ENCODE measurements around the gene ATP2B3. TPM values are rescaled to one million over a fixed set of nuclear protein-coding genes. Genes with fewer than 3 reads are reported as not detected.

The ATP2B3 gene
- total and polyA plus RNA-seq, 2 of the 4 experiments (the other 2 are of a cell fraction): under 0.01 to 0.03 TPM

- Histone ChIP-seq H4K8ac (ENCODE audit: low read depth in 2 of 2, low read length in 2 of 2) (no peak overlapping the region), H4K5ac (ENCODE audit: low read depth, low read length) (no peak overlapping the region), H3K36me3 (ENCODE audit: control insufficient read depth, insufficient read depth, low read length) (no peaks in the 10 kb centered on the region), H4K91ac (ENCODE audit: insufficient read depth, low read depth, low read length) (no peak overlapping the region), H2AK5ac (ENCODE audit: low read depth, low read length) (no peak overlapping the region), H3K18ac (ENCODE audit: low read depth, low read length) (no peak overlapping the region), H3K79me1 (ENCODE audit: low read depth in 1 of 2, low read length in 2 of 2) (no peaks in the 10 kb centered on the region), H2AFZ (replicated peaks; ENCODE audit: low read length, poor library complexity) (no peak overlapping the region), H3K14ac (replicated peaks; ENCODE audit: low read depth, low read length) (no peak overlapping the region), H3K4ac (ENCODE audit: low read depth, low read length) (no peak overlapping the region), H3K9me1 (ENCODE audit: insufficient read depth, low read length) (no peaks in the 10 kb centered on the region; the same call in 1 of the 2 replicates), H3K9me3 (ENCODE audit: control insufficient read depth, insufficient read depth, low read length) (no peaks in the 10 kb centered on the region), H3K23ac (ENCODE audit: low read depth, low read length) (no peak overlapping the region), H2BK20ac (ENCODE audit: low read depth, low read length) (no peak overlapping the region), H3K56ac (ENCODE audit: extremely low read depth, insufficient read depth, low read length) (no peak overlapping the region), H2BK5ac (ENCODE audit: low read depth, low read length, poor library complexity, severe bottlenecking) (no peak overlapping the region), H3K9ac (ENCODE audit: low read depth, low read length) (no peak overlapping the region), H3K27ac (ENCODE audit: insufficient read depth, low read length) (no peak overlapping the region), H2AK9ac (replicated peaks; ENCODE audit: low read depth, low read length, poor library complexity) (no peak overlapping the region), H2BK15ac (ENCODE audit: low read depth, low read length) (no peak overlapping the region), H2BK120ac (ENCODE audit: low read depth, low read length) (no peak overlapping the region), H3K27me3 (ENCODE audit: control insufficient read depth, insufficient read depth, low read length) (peaks cover 17% of the 10 kb centered on the region), H3K4me2 (ENCODE audit: low read depth, low read length) (no peak overlapping the region), H3K4me3 (ENCODE audit: insufficient read depth, low read depth, low read length) (no peak overlapping the region), H3K4me1 (ENCODE audit: control insufficient read depth, insufficient read depth, low read length) (no peaks in the 10 kb centered on the region), H4K20me1 (ENCODE audit: insufficient read depth, low read length) (no peaks in the 10 kb centered on the region)
- ChIA-PET CTCF (no interaction called here), POLR2A (ENCODE audit: unreplicated experiment) (no interaction called here)
- intact Hi-C loops (cut with micrococcal nuclease) (no loop called here), in situ Hi-C loops (cut with MboI; ENCODE audit: low sequenced_read_pairs) (no loop called here), dilution Hi-C loops (cut with HindIII; ENCODE audit: low sequenced_read_pairs, unreplicated experiment) (no loop called here)
- no peak for TF ChIP-seq CHD1 (IDR thresholded peaks at IDR 0.05; ENCODE audit: low read depth, low read length)
- TF ChIP-seq RFX5 (IDR thresholded peaks at IDR 0.05; ENCODE audit: low read depth, low read length): no peak
- TF ChIP-seq, protein P1, sequence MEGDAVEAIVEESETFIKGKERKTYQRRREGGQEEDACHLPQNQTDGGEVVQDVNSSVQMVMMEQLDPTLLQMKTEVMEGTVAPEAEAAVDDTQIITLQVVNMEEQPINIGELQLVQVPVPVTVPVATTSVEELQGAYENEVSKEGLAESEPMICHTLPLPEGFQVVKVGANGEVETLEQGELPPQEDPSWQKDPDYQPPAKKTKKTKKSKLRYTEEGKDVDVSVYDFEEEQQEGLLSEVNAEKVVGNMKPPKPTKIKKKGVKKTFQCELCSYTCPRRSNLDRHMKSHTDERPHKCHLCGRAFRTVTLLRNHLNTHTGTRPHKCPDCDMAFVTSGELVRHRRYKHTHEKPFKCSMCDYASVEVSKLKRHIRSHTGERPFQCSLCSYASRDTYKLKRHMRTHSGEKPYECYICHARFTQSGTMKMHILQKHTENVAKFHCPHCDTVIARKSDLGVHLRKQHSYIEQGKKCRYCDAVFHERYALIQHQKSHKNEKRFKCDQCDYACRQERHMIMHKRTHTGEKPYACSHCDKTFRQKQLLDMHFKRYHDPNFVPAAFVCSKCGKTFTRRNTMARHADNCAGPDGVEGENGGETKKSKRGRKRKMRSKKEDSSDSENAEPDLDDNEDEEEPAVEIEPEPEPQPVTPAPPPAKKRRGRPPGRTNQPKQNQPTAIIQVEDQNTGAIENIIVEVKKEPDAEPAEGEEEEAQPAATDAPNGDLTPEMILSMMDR (conservative IDR thresholded peaks at IDR 0.05; ENCODE audit: low read depth, low read length): no peak
- WGBS, 2 experiments (ENCODE audit: extremely low coverage in 2 of 2, insufficient read length in 1 of 2): 67% methylated on average over 5 of the region's 5 CpGs; no CpG with 5 or more reads in 1 of the 2 experiments
- ATAC-seq (ENCODE audit: low read depth) (no peak), DNase-seq (no peak)
- BruUV-seq (replicated peaks): no TSS peak
These were observed 4.2 kb upstream of the ATP2B3 start for GRCh38 chrX:153513265-153513664.
